Activated CD4-positive, alpha-beta memory T cell treated with anti-CD3 and anti-CD28 coated beads, Interleukin-2, amount 10 ng/mL, durations not matched to agents 7 days and 5 days (primary cell): ENCODE data around the gene LMO7. TPM values are rescaled to one million over a fixed set of nuclear protein-coding genes. Genes with fewer than 3 reads are reported as not detected.
"Not testable (repeated sequence)": the region's sequence is repeated elsewhere in the genome, so short reads cannot be mapped to it uniquely, and the experiment has no call there.

Experiments
- CTCF ChIA-PET: fragments of 350-600 bp; sonication (Branson Sonifier 250); formaldehyde crosslinking; loops from one replicate; lab custom pipeline; 2021; ENCODE audit warnings: antibody characterized with exemption, inconsistent platforms; lab: Charles Lee
- POLR2A ChIA-PET: fragments of 350-600 bp; sonication (Branson Sonifier 250); formaldehyde crosslinking; loops from one replicate; lab custom pipeline; 2021; ENCODE audit warnings: antibody characterized with exemption; lab: Charles Lee
- DNase-seq: peaks from one replicate; pipeline ENCODE4 v3.0.0-alpha.2; 2020
- H3K27ac Mint-ChIP-seq: one replicate; pipeline ENCODE4 v1.8.0; 2021; ENCODE audit warnings: mild to moderate bottlenecking, mixed read lengths
- H3K27me3 Mint-ChIP-seq: one replicate; pipeline ENCODE4 v1.8.0; 2021; ENCODE audit warnings: mixed read lengths
- H3K36me3 Mint-ChIP-seq: one replicate; pipeline ENCODE4 v1.8.0; 2021; ENCODE audit warnings: low read depth, mixed read lengths
- H3K4me1 Mint-ChIP-seq: one replicate; pipeline ENCODE4 v1.8.0; 2021; ENCODE audit warnings: mixed read lengths
- H3K4me3 Mint-ChIP-seq: one replicate; pipeline ENCODE4 v1.8.0; 2021; ENCODE audit warnings: mild to moderate bottlenecking, mixed read lengths
- H3K9me3 Mint-ChIP-seq: one replicate; pipeline ENCODE4 v1.8.0; 2021; ENCODE audit warnings: mixed read lengths
- total RNA-seq, 2 experiments: library from RNA; stranded (reverse); gene quantifications; one replicate each; pipeline ENCODE4 v1.2.3, GENCODE V29; 2021

Gene LMO7
- total RNA-seq, 2 experiments from 2014 or later, result 11.4 to 12.9 TPM

DNA sequence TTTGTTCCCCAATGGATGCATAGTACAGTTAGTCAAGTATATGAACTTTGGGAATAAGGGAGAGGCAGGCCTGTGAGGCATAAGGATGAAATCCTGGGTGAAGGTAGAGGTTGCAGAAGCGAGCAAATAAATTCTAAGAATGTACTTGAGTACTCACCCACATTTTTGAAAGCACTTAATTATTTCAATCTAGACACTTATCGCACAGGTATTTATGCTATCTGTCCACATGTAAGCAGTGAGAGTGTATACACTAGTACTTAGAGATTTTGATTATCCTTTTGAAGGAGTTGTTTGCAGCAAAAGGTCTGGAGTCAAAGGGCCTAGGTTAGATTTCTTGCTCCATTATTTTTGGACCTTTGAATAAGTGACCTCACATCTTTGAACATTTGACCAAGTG is 77.7 kb downstream of the LMO7 start:
- H3K36me3 Mint-ChIP-seq, result no peaks in the 10 kb centered on the region
- H3K4me1 Mint-ChIP-seq, result peaks cover 4% of the 10 kb centered on the region
- H3K27me3 Mint-ChIP-seq, result no peaks in the 10 kb centered on the region
- H3K4me3 Mint-ChIP-seq, result no peak overlapping the region
- no peak overlapping the region for H3K27ac Mint-ChIP-seq
- H3K9me3 Mint-ChIP-seq, result no peaks in the 10 kb centered on the region
- POLR2A ChIA-PET, result no interaction called here
- CTCF ChIA-PET, result interaction anchor here (1.0 kb wide), 1 partner anchor 18 kb away, joined by 3 read pairs; no protein-coding TSS in a partner anchor
- DNase-seq, result no peak

DNA sequence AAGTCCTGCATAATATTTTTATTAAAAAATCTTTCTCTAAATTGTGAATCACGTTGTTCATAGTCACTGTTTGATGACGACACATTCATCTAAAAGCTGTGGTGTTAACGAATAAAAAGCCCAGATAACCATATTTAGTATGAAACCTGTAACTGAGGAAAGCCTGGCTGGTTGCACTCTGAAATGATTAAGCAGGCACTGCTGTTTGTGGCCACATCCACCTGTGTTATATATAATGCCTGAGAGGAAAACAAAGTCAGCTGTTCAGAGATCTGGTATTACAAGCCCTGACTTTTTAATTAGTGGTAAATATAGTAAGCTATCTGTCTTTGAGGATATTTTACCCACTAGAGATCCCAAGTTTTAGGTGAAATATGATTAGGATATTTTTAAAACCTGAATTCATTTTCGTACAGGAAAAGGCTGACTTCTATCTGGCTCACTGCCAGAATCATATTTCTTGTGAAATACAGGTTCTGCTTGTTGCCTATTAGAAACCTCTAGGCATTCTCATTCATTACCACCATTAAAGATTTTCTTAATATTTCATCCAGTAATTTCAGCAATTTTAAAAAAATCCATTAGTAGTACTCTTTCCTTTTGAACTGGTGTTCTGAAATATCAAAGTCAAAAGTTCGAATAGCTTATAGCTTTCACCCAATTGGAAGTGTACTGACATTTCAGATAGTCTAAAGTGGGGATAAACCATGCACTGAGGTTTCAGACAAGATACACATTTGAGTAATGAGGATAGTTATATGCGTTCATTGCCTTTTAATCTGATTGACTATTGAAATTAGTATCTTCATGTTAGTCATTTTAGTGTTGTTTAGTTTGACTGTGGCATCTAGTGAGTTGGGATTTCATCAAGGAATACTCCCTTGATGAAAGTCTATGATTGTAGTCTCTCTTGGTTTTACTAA is 79.7 kb downstream of the LMO7 start:
- H3K27me3 Mint-ChIP-seq, result no peaks in the 10 kb centered on the region
- no peak overlapping the region for H3K27ac Mint-ChIP-seq
- ChIA-PET CTCF (interaction anchor here (1.4 to 1.8 kb wide), 2 partner anchors 18 to 20 kb away, joined by 3 to 7 read pairs; no protein-coding TSS in a partner anchor), POLR2A (no interaction called here)
- no peaks in the 10 kb centered on the region for H3K36me3 Mint-ChIP-seq
- no peak overlapping the region for H3K4me3 Mint-ChIP-seq
- DNase-seq, result no peak
- no peaks in the 10 kb centered on the region for H3K9me3 Mint-ChIP-seq
- peaks cover 4% of the 10 kb centered on the region for H3K4me1 Mint-ChIP-seq

DNA sequence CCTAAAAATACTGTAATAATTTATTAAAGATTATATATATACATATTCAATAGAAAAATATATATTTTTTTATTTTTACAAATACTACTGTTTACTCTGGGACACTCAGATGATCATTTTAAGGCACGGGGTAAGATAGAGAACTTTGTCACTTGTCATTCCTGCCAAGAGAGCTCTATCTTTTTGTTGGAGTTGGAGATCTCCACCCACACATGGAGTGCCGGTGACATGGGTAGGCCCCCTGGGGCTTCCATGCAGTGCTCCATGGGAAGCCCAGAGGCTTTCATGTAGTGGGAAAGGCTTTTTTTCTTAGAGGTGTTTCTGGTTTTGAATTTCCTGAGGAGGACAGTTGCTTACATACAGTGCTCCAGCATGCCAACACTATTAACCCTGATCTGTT is 81.4 kb downstream of the LMO7 start:
- H3K4me3 Mint-ChIP-seq, result no peak overlapping the region
- no peaks in the 10 kb centered on the region for H3K36me3 Mint-ChIP-seq
- ChIA-PET POLR2A (no interaction called here), CTCF (no interaction called here)
- no peak for DNase-seq
- peaks cover 4% of the 10 kb centered on the region for H3K4me1 Mint-ChIP-seq
- no peaks in the 10 kb centered on the region for H3K9me3 Mint-ChIP-seq
- H3K27me3 Mint-ChIP-seq, result no peaks in the 10 kb centered on the region
- H3K27ac Mint-ChIP-seq, result no peak overlapping the region

DNA sequence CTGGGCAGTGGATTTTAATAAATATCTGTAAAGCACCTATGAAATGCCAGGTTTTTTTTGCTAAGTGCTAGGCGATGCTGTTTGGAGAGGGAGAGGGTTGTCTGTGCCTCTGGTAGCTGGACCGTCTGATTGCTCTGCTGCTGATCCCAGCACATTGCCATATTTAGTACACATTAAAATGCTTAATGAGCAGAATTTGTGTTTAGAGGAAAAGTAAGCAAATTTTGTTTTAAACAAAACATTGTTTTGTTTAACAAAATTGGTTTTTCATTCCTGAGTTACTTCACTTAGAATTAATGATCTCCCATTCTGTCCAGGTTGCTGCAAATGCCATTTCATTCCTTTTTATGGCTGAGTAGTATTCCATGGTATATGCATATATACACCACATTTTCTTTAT is 85.2 kb downstream of the LMO7 start:
- Mint-ChIP-seq H3K4me3 (no peak overlapping the region), H3K27ac (no peak overlapping the region), H3K4me1 (peaks cover under 1% of the 10 kb centered on the region), H3K36me3 (no peaks in the 10 kb centered on the region), H3K27me3 (no peaks in the 10 kb centered on the region), H3K9me3 (no peaks in the 10 kb centered on the region)
- ChIA-PET POLR2A (no interaction called here), CTCF (no interaction called here)
- DNase-seq, result no peak

DNA sequence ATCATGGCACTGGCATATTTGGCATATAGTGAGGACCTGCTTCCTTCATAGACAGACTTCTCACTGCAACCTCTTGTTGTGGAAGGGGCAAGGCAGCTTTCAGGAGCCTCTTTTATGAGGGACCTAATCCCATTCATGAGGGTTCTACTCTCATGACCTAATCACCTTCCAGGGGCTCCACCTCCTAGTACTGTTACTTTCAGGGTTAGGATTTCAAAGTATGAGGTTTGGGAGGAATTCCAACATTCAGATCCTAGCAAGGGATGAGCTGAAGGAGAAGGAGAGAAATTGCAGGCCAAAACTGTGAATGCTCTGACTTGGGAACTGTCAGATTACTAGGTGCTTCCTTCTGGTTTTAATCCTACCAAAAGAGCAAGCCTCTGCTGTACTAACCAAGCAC is 87.8 kb downstream of the LMO7 start:
- ChIA-PET POLR2A (no interaction called here), CTCF (no interaction called here)
- H3K9me3 Mint-ChIP-seq, result no peaks in the 10 kb centered on the region
- no peak overlapping the region for H3K4me3 Mint-ChIP-seq
- no peaks in the 10 kb centered on the region for H3K4me1 Mint-ChIP-seq
- H3K27me3 Mint-ChIP-seq, result no peaks in the 10 kb centered on the region
- no peak overlapping the region for H3K27ac Mint-ChIP-seq
- no peaks in the 10 kb centered on the region for H3K36me3 Mint-ChIP-seq
- DNase-seq, result no peak

DNA sequence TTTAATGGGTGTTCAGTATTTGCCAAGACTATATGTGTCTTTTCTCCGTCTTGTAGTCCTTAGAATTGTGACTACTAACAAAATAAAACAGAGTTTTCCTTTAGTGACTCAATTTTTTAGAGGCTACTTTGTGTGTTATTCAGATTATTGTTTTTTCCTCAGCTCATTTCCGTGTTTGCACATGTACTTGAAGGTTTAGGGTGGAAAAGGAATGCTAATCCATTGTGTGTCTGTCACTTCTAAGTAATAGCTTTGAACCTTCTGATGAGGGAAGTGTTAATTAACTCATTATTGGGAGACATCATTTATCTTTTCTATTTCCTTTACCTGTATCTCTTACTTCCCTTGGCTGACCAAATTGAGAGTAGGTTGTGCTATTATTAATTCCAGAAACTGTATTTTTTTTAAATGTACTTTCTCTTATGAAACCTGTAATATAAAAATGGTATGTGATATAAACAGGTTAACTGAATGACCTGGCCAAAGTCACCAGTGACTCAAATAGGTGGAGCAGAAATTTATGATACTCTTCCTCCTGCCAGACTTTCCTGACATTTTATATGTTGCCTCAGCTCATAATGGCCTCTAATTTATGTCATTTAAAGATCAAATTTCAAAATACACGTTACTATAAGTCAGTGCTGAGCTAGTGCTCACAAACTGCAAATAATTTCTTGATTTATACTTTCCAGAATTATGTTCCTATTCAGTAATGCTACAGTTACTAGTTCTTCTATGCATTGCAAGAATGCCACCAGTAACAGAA is 88.8 kb downstream of the LMO7 start:
- Mint-ChIP-seq H3K9me3 (no peaks in the 10 kb centered on the region), H3K27ac (no peak overlapping the region), H3K36me3 (no peaks in the 10 kb centered on the region), H3K4me3 (no peak overlapping the region), H3K4me1 (no peaks in the 10 kb centered on the region), H3K27me3 (no peaks in the 10 kb centered on the region)
- POLR2A ChIA-PET, result no interaction called here
- DNase-seq, result no peak
- CTCF ChIA-PET, result no interaction called here

DNA sequence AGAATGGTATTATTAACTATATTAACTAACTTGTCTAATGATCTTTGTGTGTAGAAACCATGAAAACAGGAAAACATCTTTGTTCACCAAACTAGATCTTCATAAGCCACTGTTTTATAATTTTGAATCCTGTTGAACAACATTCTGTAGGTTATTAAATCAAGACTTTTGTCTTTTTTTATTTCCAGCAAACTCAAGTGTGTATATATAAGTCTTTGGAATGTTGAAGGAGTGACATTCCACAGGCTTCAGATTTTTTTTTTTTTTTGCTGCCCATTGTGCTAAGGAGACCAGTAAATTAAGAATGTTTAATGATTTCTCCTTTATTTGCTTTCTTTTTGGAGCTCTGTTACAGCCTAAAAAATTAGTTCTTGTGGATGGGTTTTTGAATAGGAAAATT is 89.6 kb downstream of the LMO7 start:
- DNase-seq, result no peak
- Mint-ChIP-seq H3K4me3 (no peak overlapping the region), H3K27ac (no peak overlapping the region), H3K27me3 (no peaks in the 10 kb centered on the region), H3K4me1 (no peaks in the 10 kb centered on the region), H3K36me3 (no peaks in the 10 kb centered on the region), H3K9me3 (no peaks in the 10 kb centered on the region)
- POLR2A ChIA-PET, result no interaction called here
- CTCF ChIA-PET, result interaction anchor here (0.7 to 1.0 kb wide), 2 partner anchors 30 to 1154 kb away, joined by 3 to 4 read pairs; no protein-coding TSS in a partner anchor

DNA sequence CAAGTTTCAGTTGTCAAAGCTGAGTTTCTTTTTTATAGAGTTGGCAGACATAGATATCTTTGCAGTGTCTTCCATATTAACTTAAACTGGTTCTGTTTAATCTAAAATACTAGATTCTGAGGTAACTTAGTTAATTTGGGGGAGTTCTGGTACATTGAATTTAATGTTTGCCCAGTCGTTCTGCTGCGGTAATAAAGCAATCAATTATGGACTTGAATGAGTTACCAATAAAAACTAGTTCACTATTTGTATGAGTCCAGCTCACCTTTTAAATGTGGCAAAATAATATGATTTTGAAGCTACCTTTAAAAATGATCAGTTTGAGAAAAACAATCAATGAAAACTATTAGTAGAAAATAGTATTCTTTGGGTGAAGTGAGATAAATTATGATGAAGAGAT is 90.2 kb downstream of the LMO7 start:
- POLR2A ChIA-PET, result no interaction called here
- H3K4me1 Mint-ChIP-seq, result no peaks in the 10 kb centered on the region
- CTCF ChIA-PET, result interaction anchor here (0.7 to 1.0 kb wide), 2 partner anchors 31 to 1153 kb away, joined by 3 to 4 read pairs; no protein-coding TSS in a partner anchor

DNA sequence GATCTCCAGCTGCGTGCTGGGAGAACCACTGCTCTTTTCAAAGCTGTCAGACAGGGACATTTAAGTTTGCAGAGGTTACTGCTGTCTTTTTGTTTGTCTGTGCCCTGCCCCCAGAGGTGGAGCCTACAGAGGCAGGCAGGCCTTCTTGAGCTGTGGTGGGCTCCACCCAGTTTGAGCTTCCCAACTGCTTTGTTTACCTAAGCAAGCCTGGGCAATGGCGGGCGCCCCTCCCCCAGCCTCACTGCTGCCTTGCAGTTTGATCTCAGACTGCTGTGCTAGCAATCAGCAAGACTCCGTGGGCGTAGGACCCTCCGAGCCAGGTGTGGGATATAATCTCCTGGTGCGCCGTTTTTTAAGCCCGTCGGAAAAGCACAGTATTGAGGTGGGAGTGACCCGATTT is 97.0 kb downstream of the LMO7 start:
- H3K27ac Mint-ChIP-seq, H3K36me3 Mint-ChIP-seq, H3K4me1 Mint-ChIP-seq, DNase-seq, CTCF ChIA-PET, POLR2A ChIA-PET, H3K4me3 Mint-ChIP-seq, H3K9me3 Mint-ChIP-seq, H3K27me3 Mint-ChIP-seq: not testable (repeated sequence)

More for the DNA sequence above, 90.2 kb downstream of the LMO7 start:
- DNase-seq, result no peak
- no peaks in the 10 kb centered on the region for H3K27me3 Mint-ChIP-seq
- no peak overlapping the region for H3K4me3 Mint-ChIP-seq
- no peaks in the 10 kb centered on the region for H3K36me3 Mint-ChIP-seq
- no peak overlapping the region for H3K27ac Mint-ChIP-seq
- H3K9me3 Mint-ChIP-seq, result peaks cover 2% of the 10 kb centered on the region

DNA sequence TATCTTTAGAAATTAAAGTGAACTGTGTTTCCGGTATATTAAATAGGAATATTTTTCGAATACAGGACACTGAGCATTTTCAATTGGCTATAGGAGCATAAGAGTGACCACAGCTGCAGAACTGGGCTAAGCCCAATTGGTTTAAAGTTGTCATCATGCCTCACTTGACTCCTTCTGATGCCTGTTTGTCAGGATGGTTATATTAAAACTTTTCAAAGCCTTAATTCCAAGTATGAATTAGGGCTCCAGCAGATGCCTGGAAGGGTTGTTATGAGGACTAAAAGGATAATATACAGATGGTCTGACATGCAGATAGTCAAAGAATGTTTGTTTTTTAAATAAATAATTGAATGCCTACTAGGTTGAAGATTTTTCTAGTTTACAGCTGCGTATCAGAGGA is 100.0 kb downstream of the LMO7 start:
- CTCF ChIA-PET, result interaction anchor here (0.9 kb wide), 1 partner anchor 40 kb away, joined by 3 read pairs; no protein-coding TSS in a partner anchor
- Mint-ChIP-seq H3K4me1 (no peaks in the 10 kb centered on the region), H3K4me3 (no peak overlapping the region)

DNA sequence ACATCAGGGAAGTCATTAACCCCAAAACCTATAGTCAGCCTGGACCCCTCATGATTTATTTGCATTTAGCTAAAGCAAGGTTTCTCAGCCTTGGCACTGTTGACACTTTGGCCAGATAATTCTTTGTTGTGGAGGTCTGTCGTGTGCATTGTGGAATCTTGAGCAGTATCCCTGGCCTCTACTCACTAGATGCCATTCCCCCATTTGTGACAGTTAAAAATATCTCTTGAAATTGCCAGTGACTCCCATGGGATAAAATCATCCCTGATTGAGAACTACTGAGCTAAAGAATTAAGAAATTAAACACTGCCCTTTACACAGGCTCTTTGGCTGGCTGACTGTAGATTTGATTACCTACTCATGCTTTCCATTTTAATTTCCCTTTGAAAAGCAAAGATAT is 102.7 kb downstream of the LMO7 start:
- no peak overlapping the region for H3K4me3 Mint-ChIP-seq
- H3K27ac Mint-ChIP-seq, result no peak overlapping the region
- peaks cover 9% of the 10 kb centered on the region for H3K9me3 Mint-ChIP-seq
- ChIA-PET CTCF (interaction anchor here (0.6 kb wide), 1 partner anchor 135 kb away, joined by 3 read pairs; no protein-coding TSS in a partner anchor), POLR2A (no interaction called here)
- DNase-seq, result no peak
- peaks cover under 1% of the 10 kb centered on the region for H3K36me3 Mint-ChIP-seq
- H3K27me3 Mint-ChIP-seq, result no peaks in the 10 kb centered on the region
- H3K4me1 Mint-ChIP-seq, result no peaks in the 10 kb centered on the region

More for the DNA sequence above, 100.0 kb downstream of the LMO7 start:
- no peaks in the 10 kb centered on the region for H3K27me3 Mint-ChIP-seq
- POLR2A ChIA-PET, result no interaction called here
- no peak for DNase-seq
- H3K36me3 Mint-ChIP-seq, result peaks cover 4% of the 10 kb centered on the region
- H3K9me3 Mint-ChIP-seq, result peaks cover 6% of the 10 kb centered on the region
- no peak overlapping the region for H3K27ac Mint-ChIP-seq

DNA sequence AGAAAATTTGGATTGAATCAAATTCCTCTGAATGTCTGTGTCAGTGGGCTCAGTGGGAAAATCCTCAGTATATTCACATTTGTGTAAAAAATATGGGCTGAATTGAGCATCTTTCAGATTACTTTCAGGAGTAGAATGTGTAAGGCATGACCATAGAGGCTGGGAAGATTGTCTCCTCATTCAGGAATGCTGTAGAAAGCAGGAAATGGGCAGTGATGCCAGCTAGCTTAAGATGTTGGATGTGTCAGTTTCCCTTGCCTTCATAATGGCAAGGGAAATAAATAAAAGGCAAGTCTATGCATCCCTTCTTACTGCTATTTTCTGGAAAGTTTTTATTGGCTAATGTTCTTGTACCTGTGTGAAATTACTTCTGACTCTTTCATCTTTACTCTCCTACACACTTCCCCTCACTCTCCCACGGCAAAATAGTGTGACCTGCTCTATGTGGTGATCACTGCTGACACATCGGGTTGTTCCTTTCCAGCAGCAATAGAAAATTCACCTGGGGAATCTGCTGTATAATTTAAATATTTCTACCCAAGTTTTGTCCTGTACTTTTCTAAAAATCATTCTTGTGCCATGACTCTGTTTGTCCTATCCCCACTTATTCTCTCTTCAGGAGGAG is 103.2 kb downstream of the LMO7 start:
- no peak for DNase-seq
- ChIA-PET POLR2A (no interaction called here), CTCF (interaction anchor here (0.6 kb wide), 1 partner anchor 134 kb away, joined by 3 read pairs; no protein-coding TSS in a partner anchor)
- H3K4me3 Mint-ChIP-seq, result no peak overlapping the region
- peaks cover 7% of the 10 kb centered on the region for H3K9me3 Mint-ChIP-seq
- no peaks in the 10 kb centered on the region for H3K4me1 Mint-ChIP-seq
- no peak overlapping the region for H3K27ac Mint-ChIP-seq
- no peaks in the 10 kb centered on the region for H3K27me3 Mint-ChIP-seq
- no peaks in the 10 kb centered on the region for H3K36me3 Mint-ChIP-seq

DNA sequence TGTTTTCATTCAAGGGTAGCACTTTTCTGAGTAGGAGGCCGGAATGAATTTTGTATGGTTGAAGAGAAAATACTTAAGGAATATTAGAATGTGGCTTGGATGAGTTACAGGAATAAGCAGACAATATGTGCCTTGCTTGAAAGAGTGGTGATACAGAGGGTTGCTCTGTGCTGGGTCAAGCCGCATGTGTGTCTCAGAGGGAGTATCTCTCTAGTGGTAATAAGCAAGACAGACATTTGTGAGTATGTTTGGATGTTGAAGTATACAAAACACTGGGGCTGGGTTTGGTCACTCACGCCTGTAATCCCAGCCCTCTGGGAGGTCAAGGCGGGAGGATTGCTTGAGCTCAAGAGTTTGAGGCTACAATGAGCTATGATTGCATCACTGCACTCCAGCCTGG is 103.9 kb downstream of the LMO7 start:
- DNase-seq, result no peak
- Mint-ChIP-seq H3K9me3 (peaks cover 7% of the 10 kb centered on the region), H3K27ac (no peak overlapping the region), H3K27me3 (no peaks in the 10 kb centered on the region), H3K36me3 (no peaks in the 10 kb centered on the region), H3K4me1 (no peaks in the 10 kb centered on the region), H3K4me3 (no peak overlapping the region)
- ChIA-PET POLR2A (no interaction called here), CTCF (no interaction called here)
